Endothelial cell of umbilical vein (primary cell): Measurements from ENCODE around the gene MCTP1.

Source experiments
- EZH2 ChIP-seq: IDR thresholded peaks from 2 replicates; pipeline ENCODE4 v1.6.1; 2012; ENCODE audit warnings: borderline replicate concordance, low read depth, mild to moderate bottlenecking, moderate library complexity, low read length, inconsistent platforms; ENCODE audit not compliant: severe bottlenecking
- TF ChIP-seq, protein P1 (sequence below), 2 donors: IDR thresholded peaks; 1 replicate in 1 of 2; 2 replicates in 1 of 2; pipeline ENCODE4 v1.5.1; 2011; ENCODE audit warnings: low read length in 2 of 2, mild to moderate bottlenecking in 2 of 2, moderate library complexity in 2 of 2, control low read depth in 1 of 2, inconsistent platforms in 1 of 2, low read depth in 1 of 2; ENCODE audit not compliant: insufficient read depth in 1 of 2; ENCODE audit errors: extremely low read depth in 1 of 2

DNA sequence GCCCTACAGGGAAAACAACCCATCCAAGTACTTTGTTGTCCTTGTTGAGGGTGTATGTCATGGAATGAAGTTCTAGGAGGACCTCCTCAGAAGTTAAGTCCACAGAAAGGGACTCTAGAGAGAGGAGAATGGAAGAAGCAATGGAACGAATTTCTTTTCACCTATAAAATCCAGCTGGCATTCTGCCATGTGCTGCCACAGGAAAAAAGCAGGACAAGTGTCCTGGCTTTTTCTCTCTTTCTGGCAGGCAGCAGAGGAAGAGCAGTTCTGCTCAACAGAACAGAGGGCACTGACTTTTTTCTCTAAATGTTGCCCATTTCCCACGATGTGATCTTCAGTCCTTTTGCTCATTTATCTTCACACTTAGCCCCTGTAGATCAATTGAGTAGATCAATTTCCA is 240.8 kb downstream of the MCTP1 start:
- no peak for TF ChIP-seq EZH2
- TF ChIP-seq, protein P1, sequence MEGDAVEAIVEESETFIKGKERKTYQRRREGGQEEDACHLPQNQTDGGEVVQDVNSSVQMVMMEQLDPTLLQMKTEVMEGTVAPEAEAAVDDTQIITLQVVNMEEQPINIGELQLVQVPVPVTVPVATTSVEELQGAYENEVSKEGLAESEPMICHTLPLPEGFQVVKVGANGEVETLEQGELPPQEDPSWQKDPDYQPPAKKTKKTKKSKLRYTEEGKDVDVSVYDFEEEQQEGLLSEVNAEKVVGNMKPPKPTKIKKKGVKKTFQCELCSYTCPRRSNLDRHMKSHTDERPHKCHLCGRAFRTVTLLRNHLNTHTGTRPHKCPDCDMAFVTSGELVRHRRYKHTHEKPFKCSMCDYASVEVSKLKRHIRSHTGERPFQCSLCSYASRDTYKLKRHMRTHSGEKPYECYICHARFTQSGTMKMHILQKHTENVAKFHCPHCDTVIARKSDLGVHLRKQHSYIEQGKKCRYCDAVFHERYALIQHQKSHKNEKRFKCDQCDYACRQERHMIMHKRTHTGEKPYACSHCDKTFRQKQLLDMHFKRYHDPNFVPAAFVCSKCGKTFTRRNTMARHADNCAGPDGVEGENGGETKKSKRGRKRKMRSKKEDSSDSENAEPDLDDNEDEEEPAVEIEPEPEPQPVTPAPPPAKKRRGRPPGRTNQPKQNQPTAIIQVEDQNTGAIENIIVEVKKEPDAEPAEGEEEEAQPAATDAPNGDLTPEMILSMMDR (IDR thresholded peaks at IDR 0.05; ENCODE audit: extremely low read depth in 1 of 2, insufficient read depth in 1 of 2, low read depth in 1 of 2, low read length in 2 of 2) = no peak
